Measurements from ENCODE around the gene INTS6.

INTS6 gene

GRCh38 chr13:51452361-51453206 is at the start of gene INTS6:
Gene INTS6 (minus strand): TSS chr13:51453036. CDS start chr13:51452525, 511 bp downstream.
- DNase-seq, result peak; percentile 97 to 98

DNA sequence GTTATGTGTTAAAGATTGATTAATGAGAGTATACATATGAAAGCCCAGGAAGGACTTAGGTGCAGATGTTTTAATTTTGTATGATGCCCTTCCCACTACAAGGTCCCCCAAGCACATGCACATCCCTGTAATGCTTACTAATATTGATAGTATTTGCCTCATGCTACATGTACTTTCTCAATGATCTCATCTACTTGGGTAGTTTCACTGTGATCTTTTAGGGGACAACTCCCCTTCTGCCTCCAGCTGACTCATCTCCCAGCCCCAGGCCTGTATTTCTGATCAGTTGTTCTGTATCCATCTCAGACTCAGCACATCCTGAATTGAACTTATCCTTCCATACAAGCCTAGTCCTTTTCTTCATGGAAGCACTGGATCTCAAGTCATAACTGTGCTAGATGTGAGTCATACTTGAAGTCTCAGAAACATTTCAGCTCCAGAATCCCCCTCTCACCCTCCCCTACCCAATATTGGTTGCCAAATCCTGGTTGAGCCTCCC is 49.4 kb upstream of the INTS6 start:
- peak; percentile 35 to 53 for DNase-seq

GRCh38 chr13:51501592-51502152 is 48.8 kb upstream of the INTS6 start:
- DNase-seq, result no peak

DNA sequence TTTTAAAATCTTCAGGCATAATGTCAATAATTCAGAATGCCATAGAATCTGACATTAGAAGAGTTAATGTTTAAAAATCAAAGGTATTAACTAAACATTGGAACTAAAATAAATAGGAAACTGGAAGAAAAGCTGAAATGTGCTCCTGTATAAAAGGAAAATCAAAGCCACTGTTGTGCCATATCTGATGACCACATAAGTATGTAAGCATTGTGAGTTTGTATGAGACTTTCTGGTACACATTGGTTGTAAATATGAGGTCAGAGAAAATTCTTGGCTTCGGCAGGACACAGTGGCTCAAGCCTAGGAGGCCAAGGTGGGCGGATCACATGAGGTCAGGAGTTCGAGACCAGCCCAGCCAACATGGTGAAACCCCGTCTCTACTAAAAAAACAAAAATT is 48.3 kb upstream of the INTS6 start:
- DNase-seq, result no peak

- DNase-seq, result no peak
These were observed 47.9 kb upstream of the INTS6 start for GRCh38 chr13:51500687-51501086.

DNA sequence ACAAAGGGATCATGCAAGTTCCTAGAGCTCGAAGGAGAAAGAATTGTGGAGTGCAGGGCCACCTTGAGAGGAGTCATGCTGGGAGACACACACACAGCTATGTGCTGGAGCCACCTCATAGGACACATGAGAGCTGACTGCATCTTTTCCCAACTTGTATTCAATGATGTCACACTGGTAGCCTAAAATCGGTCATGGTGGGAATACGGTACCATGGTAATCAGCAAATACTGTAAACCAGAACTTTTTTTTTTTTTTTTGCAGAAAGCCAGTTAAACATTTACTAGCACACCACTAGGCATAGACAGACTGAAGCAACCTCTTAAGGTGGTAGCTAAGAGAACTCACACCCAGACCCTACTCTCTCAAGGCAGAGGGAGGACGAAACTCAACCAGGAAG is 47.0 kb upstream of the INTS6 start:
- no peak for DNase-seq

GRCh38 chr13:51495316-51495715 is 42.5 kb upstream of the INTS6 start:
- no peak for DNase-seq

GRCh38 chr13:51494156-51494555 is 41.3 kb upstream of the INTS6 start:
- DNase-seq, result no peak

- no peak for DNase-seq
These were observed 35.4 kb upstream of the INTS6 start for GRCh38 chr13:51488212-51488611.

DNA sequence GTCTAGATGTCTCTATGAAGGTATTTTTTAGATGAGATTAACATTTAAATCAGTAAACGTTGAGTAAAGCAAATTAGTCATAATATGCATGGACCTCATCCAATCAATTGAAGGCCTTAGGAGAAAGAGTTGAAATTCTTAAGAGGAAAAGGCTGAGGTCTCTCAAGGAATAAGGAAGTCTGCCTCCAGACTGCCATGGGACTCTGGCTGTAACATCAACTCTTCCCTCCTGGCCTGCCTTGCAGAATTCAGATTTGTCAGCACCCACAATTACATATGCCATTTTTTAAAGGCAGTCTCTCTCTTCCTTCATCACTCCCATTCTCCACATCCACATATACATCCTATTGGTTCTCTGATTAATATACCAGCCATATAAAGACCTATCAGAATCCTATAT is 28.8 kb upstream of the INTS6 start:
- no peak for DNase-seq

DNA sequence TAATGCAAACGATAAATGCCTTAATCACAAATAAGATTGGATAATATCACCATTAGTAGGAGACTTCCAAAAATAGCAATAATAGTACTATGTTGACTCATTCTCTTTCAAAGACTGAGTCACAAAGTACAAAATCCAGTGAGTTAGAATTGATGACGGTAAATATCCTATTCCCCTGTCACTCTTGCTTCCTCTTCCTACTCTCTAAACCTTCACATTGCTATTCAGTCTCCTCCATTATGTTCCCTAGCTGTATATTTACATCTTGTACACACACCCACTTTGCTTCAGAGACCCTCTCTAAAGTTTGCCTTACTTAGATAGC is 26.3 kb upstream of the INTS6 start:
- no peak for DNase-seq

DNA sequence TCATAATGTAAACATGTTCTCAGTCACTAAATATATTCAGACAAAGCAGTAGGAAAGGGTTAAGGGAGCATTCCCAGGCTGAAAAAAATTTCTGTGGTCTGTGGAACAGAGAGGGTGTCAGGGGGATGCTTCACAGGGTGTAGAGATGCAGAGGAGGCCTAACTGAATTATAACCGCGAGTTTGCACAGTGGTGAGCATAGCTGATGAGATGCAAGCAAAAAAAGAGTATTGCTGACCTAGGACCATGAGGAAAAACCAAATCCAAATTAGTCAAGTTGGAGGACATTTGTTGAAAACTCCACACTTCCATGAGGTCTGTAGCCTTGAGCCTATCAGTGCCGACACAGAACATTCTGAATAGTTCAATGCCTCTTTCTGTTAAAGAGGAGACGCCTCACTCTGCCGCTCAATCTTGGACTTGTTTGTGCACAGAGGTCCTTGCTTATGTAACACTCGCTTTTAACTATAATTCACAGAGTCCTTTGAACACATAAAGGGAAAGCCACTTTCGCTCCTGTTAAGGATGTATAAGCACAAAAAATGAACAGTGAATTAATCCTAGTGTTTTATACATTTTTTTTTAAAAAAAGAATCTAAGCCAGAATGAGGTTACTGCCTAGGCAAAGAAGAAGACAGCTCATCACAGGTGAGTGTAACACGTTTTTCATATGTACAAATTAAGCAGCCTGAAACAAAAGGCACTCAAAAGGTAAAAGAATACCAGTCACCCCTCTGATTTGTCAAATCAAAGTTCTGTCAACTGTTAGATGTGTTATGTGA is 25.8 kb upstream of the INTS6 start:
- DNase-seq, result no peak

GRCh38 chr13:51477653-51478324 is 25.0 kb upstream of the INTS6 start:
- no peak for DNase-seq

- no peak for DNase-seq
These were observed 24.3 kb upstream of the INTS6 start for GRCh38 chr13:51477149-51477548.

DNA sequence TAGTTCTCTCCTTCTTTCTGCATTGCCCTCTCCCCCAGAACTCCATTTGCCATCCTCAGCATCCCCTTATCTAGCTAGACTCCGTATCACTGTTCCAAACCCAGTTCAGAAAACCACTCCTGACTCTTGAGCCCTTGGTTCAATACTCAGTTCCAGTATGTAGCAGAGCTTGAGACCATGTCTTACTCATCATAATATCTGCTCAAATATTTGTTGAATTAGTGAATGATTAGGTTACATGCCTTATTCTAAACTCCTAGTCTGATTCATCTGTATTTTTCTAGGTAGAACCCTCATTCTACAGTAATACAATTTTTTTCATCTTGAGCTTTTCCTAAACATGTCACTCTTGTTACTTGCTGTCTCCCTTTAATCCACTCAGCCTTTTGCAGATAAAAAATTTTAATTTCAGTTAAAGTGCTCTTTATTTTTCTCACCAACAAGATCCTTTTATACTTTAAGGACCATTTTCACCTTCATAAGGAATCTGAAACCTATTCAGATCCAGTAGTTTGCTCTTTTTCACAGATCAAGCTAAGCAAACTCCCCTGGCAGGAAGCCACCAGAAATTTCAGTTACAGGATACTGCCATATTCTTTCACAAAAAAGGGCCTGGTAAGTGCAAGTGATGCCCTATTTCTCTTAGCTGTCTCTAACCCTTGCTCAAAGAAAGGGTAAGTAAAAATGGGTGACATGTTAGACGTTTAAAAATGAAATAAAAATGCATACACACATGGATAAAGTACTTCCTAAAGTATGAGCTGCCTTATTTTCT is 23.1 kb upstream of the INTS6 start:
- no peak for DNase-seq

DNA sequence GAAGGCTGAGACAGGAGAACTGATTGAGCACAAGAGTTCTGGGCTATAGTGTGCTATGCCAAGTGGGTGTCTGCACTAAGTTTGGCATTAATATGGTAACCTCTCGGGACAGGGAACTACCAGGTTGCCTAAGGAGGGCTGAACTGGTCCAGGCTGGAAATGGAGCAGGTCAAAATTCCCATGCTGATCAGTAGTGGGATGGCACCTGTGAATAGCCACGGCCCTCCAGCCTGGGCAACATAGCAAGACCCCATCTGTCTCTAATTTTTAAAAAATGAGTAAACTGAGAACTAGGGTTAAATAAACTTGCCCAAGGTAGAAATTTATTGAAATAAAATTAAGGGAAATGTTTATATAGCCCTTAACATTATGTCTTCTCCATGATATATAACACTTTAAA is 17.0 kb upstream of the INTS6 start:
- DNase-seq, result no peak

- DNase-seq, result no peak
These were observed 14.9 kb upstream of the INTS6 start for GRCh38 chr13:51467730-51468129.

DNA sequence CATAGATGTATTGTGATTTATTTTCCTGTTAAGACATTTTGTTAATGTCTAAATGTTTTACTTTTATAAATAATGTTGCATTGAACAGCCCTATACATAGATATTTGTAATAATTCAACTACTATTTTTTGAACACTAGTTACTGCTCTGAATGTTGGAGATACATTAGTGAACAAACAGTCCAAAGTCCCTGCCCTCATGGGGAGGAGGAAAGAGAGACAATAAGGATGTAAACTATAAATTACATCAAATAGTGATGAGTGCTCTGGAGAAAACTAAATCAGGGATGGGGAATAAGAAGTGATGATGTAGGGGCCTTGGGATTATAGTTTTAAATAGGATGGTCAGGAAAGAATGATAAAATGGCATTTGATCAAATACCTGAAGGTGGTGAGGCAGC is 12.3 kb upstream of the INTS6 start:
- no peak for DNase-seq

GRCh38 chr13:51457086-51457815 is 4.4 kb upstream of the INTS6 start:
- DNase-seq, result no peak

DNA sequence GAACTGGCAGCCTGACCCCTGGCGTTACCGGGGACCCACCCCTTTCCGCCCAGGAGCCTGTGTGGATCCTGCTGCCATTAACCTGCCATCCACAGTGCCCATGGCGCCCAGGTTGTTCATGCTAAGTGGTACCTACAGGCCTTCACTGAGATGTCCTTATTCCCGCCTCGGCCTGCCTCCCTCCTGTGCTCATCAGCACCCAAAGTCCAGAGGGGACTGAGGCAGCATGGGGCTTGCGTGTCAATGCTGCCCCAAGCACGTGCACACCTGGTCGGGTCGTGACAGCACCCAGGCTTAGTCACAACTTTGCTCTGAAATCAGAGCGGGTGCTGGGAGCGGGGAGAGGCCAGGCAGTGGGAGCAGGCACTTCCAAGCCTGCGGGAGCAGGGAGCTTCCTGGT is 3.7 kb upstream of the INTS6 start:
- DNase-seq, result no peak

DNA sequence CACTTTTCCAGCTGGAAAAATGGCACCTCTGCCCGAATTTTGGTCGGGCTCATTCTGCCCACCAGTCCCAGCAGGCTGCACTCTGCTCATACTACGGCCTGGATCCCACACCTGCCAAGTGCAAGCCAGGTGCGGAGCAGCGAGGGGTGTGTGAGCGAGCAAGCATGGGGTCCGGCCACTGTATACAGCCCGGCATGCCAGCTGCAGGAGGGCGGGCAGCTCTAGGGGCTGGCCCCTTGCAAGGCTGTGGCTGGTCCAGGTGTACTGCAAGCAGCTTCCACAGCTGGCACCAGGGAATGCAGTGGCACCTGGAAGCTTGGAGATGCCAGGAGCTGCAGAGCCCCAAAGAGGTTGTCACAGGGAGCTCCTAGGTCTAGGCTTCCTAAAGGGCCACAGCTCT is 2.7 kb upstream of the INTS6 start:
- no peak for DNase-seq
